Vagina (tissue), 2 donors: Measurements from ENCODE around the gene IRF5. TPM values are rescaled to one million over a fixed set of nuclear protein-coding genes. Genes with fewer than 3 reads are reported as not detected.
A peak's percentile ranks its signal among the peaks of the same experiment; 100 is the strongest.

Experiments used
- DNase-seq, 2 donors: peaks; one replicate each; pipeline ENCODE4 v3.0.0-alpha.2; 2017; ENCODE audit errors: extremely low spot score in 2 of 2
- H3K27ac ChIP-seq: fragments of 200-600 bp; sonication (generic); one replicate; pipeline ENCODE4 v1.5.1; 2019
- H3K27me3 ChIP-seq: fragments of 200-600 bp; sonication (generic); one replicate; pipeline ENCODE4 v1.5.1; 2019
- H3K36me3 ChIP-seq, 2 donors: fragments of 200-600 bp; sonication (generic); one replicate each; pipeline ENCODE4 v1.5.1; 2017 to 2019
- H3K4me1 ChIP-seq: fragments of 200-600 bp; sonication (generic); one replicate; pipeline ENCODE4 v1.5.1; 2019
- H3K4me3 ChIP-seq, 2 donors: fragments of 200-600 bp; sonication (generic); 1 replicate in 1 of 2; 2 replicates in 1 of 2; pipeline ENCODE4 v1.5.1; 2016 to 2019
- H3K9me3 ChIP-seq: fragments of 200-600 bp; sonication (generic); one replicate; pipeline ENCODE4 v1.5.1; 2019
- POLR2A ChIP-seq, 2 donors: fragments of 450-650 bp; IDR thresholded peaks; one replicate each; pipeline ENCODE4 v1.6.1; 2017; ENCODE audit warnings: antibody characterized with exemption in 2 of 2, mild to moderate bottlenecking in 2 of 2, moderate library complexity in 2 of 2
- POLR2AphosphoS5 ChIP-seq, 2 donors: sonication (generic); formaldehyde crosslinking; IDR thresholded peaks; one replicate each; pipeline ENCODE4 v1.9.0; 2017; ENCODE audit warnings: antibody characterized with exemption in 2 of 2, mild to moderate bottlenecking in 2 of 2, low read depth in 1 of 2; ENCODE audit not compliant: insufficient read depth in 1 of 2
- intact Hi-C: fragments of 100-400 bp; cut with DNase I; formaldehyde crosslinking; loops from one replicate; pipeline ENCODE4 v1.15.1; 2023
- total RNA-seq: library from RNA; depleted of rRNA; stranded (reverse); fragments of >200 nt; gene quantifications from one replicate; pipeline ENCODE4 v1.2.3, GENCODE V29; 2016
- TF ChIP-seq, protein P1 (sequence below), 3 experiments: fragments of 450-650 bp in 2 of 3; fragments of 200-600 bp in 1 of 3; sonication (generic) in 1 of 3; IDR thresholded peaks; one replicate each; pipeline ENCODE4 v1.5.1; 2017 to 2019; ENCODE audit warnings: antibody characterized with exemption in 3 of 3, mild to moderate bottlenecking in 2 of 3, moderate library complexity in 2 of 3

The IRF5 gene, protein sequence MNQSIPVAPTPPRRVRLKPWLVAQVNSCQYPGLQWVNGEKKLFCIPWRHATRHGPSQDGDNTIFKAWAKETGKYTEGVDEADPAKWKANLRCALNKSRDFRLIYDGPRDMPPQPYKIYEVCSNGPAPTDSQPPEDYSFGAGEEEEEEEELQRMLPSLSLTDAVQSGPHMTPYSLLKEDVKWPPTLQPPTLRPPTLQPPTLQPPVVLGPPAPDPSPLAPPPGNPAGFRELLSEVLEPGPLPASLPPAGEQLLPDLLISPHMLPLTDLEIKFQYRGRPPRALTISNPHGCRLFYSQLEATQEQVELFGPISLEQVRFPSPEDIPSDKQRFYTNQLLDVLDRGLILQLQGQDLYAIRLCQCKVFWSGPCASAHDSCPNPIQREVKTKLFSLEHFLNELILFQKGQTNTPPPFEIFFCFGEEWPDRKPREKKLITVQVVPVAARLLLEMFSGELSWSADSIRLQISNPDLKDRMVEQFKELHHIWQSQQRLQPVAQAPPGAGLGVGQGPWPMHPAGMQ
- total RNA-seq, result 15.0 TPM

DNA sequence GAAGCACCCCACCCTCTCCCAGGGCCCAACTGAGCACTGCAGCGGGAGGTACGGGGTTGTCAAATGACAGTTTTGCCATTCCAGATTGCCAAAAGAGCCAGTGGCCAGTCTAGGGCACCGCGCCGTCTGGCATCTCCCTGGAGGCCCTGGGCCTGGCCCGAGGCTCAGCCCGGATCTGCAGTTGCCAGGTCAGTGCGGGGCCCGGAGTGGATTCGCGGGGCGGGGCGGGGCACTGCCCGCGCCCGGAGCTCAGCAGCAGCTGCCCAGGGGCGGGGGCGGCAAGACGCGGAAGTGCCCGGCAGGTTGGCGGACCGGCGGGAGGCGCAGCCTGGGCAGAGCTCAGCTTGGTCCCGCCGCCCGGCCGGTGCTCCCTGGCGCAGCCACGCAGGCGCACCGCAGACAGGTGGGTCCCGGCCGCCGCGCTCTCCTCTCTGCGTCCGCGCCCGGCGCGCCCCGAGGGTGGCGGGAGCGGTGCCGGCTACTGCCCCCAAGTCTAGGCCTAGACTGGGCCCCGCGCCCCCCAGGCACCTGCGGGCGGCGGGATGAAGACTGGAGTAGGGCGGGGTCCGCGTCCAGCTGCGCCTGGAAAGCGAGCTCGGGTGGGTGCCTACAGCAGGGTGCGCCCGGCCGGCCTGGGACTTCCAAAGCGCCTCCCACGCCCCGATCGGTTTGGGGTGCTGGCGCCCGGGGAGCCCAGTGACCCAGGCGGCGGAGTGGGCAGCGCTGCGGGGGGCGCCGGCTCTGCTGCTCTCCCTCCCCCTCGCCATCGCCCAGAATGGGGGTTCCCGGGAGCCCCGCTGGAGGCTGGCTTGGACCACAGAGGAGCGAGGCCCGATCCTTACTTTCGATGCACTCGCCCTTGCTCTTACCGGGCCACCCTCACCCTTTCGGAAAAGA, at the start of gene IRF5:
TSS of gene IRF5 (plus strand) at position 281 of the 897 bp plus-strand sequence. CDS start 4,155 bp downstream, outside the sequence.
- TF ChIP-seq POLR2AphosphoS5 (IDR thresholded peaks at IDR 0.05; ENCODE audit: insufficient read depth in 1 of 2, low read depth in 1 of 2) (no peak), POLR2A (IDR thresholded peaks at IDR 0.05) (no peak)
- TF ChIP-seq, protein P1, sequence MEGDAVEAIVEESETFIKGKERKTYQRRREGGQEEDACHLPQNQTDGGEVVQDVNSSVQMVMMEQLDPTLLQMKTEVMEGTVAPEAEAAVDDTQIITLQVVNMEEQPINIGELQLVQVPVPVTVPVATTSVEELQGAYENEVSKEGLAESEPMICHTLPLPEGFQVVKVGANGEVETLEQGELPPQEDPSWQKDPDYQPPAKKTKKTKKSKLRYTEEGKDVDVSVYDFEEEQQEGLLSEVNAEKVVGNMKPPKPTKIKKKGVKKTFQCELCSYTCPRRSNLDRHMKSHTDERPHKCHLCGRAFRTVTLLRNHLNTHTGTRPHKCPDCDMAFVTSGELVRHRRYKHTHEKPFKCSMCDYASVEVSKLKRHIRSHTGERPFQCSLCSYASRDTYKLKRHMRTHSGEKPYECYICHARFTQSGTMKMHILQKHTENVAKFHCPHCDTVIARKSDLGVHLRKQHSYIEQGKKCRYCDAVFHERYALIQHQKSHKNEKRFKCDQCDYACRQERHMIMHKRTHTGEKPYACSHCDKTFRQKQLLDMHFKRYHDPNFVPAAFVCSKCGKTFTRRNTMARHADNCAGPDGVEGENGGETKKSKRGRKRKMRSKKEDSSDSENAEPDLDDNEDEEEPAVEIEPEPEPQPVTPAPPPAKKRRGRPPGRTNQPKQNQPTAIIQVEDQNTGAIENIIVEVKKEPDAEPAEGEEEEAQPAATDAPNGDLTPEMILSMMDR (IDR thresholded peaks at IDR 0.05), result no peak
- intact Hi-C loops, result no loop called here
- H3K36me3 ChIP-seq, result no peaks in the 10 kb centered on the region
- H3K4me1 ChIP-seq, result peaks cover 9% of the 10 kb centered on the region
- peak within 1 kb of the TSS; percentile 52 to 55 for H3K4me3 ChIP-seq
- no peaks in the 10 kb centered on the region for H3K27me3 ChIP-seq
- DNase-seq, result no peak
- no peak within 1 kb of the TSS for H3K27ac ChIP-seq
- H3K9me3 ChIP-seq, result no peaks in the 10 kb centered on the region

DNA sequence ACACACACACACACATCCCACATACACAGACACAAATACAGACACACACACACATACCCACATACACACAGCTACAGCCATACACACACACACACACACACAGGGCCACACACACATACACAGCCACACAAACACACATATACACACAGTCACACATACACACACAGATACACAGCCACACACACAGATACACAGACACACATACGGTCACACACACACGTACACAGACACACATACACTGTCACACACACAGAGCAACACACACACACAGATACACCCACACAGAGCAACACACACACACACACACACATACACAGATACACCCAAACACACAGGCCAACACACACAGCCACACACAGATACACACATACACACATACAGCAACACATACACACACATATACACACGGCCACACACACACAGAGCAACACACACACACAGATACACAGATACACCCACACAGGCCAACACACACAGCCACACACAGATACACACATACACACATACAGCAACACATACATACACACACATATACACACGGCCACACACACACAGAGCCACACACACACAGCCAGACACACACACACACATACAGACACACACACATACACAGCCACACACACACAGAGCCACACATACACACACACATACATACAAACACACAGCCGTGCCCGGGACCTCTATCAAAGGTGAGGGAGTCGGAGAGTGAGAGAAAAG, 49.5 kb upstream of the IRF5 start:
- TF ChIP-seq POLR2AphosphoS5 (IDR thresholded peaks at IDR 0.05; ENCODE audit: insufficient read depth in 1 of 2, low read depth in 1 of 2) (no peak), POLR2A (IDR thresholded peaks at IDR 0.05) (no peak)
- TF ChIP-seq, protein P1 (IDR thresholded peaks at IDR 0.05), result no peak
- no peak overlapping the region for H3K27ac ChIP-seq
- no peak for DNase-seq
- no peaks in the 10 kb centered on the region for H3K27me3 ChIP-seq
- intact Hi-C loops, result no loop called here
- H3K4me1 ChIP-seq, result peaks cover 21% of the 10 kb centered on the region
- no peak overlapping the region for H3K4me3 ChIP-seq
- no peaks in the 10 kb centered on the region for H3K9me3 ChIP-seq
- no peaks in the 10 kb centered on the region for H3K36me3 ChIP-seq

DNA sequence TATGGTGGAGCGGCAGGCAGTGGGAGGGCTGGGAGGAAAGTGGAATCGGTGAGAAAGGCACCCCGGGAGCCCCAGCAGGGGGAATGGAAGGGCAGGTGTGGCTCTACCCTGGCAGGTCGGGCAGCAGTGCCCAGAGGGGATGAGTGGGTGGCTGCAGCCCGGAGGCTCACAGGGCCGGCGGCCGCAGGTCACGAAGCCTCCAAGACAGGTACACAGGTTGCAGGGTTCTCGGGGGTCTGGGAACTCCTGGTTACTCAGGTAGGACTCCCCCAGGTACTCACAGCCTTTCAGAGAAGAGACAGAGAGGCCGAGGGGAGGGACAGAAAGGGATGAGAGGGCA, 49.0 kb upstream of the IRF5 start:
- H3K27ac ChIP-seq, result no peak overlapping the region
- H3K9me3 ChIP-seq, result no peaks in the 10 kb centered on the region
- no peak overlapping the region for H3K4me3 ChIP-seq
- no peaks in the 10 kb centered on the region for H3K36me3 ChIP-seq
- no peak for DNase-seq
- intact Hi-C loops, result no loop called here
- peaks cover 27% of the 10 kb centered on the region for H3K4me1 ChIP-seq
- no peak for TF ChIP-seq POLR2AphosphoS5 (IDR thresholded peaks at IDR 0.05; ENCODE audit: insufficient read depth in 1 of 2, low read depth in 1 of 2)
- no peak for TF ChIP-seq POLR2A (IDR thresholded peaks at IDR 0.05)
- TF ChIP-seq, protein P1 (IDR thresholded peaks at IDR 0.05), result no peak
- H3K27me3 ChIP-seq, result no peaks in the 10 kb centered on the region

DNA sequence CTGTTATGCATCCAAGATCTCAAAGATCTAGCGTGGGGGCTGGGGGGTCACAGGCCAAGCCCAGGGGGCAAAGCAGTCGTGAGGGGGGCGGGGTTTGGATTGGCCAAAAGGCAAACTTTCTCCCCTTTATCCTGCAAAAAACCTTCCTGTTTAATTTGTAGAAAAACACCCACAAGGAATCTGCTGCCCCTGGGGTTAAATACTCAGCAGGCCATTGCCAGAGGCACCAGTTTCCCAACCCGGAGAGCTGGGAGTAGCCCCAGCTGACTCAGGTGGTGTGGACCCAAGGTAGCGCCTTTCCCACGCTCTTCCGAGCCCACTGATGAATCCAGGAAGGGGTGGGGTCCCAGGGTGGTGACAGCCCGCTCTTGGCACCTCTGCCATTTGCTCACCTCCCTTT, 48.6 kb upstream of the IRF5 start:
- peaks cover 28% of the 10 kb centered on the region for H3K4me1 ChIP-seq
- H3K27ac ChIP-seq, result no peak overlapping the region
- H3K36me3 ChIP-seq, result no peaks in the 10 kb centered on the region
- intact Hi-C loops, result no loop called here
- H3K4me3 ChIP-seq, result no peak overlapping the region
- TF ChIP-seq POLR2AphosphoS5 (IDR thresholded peaks at IDR 0.05; ENCODE audit: insufficient read depth in 1 of 2, low read depth in 1 of 2), result no peak
- TF ChIP-seq, protein P1 (IDR thresholded peaks at IDR 0.05), result no peak
- TF ChIP-seq POLR2A (IDR thresholded peaks at IDR 0.05), result no peak
- DNase-seq, result no peak
- H3K9me3 ChIP-seq, result no peaks in the 10 kb centered on the region
- no peaks in the 10 kb centered on the region for H3K27me3 ChIP-seq
